HG03378 (cell line): Measurements from ENCODE around the gene EHD4.

ENCODE experiments used
- ATAC-seq: cut with Tn5 transposase; IDR thresholded peaks from one replicate; pipeline ENCODE4 v1.9.1; 2021; ENCODE audit warnings: mild to moderate bottlenecking, moderate library complexity; ENCODE audit not compliant: unreplicated experiment

The EHD4 gene

DNA sequence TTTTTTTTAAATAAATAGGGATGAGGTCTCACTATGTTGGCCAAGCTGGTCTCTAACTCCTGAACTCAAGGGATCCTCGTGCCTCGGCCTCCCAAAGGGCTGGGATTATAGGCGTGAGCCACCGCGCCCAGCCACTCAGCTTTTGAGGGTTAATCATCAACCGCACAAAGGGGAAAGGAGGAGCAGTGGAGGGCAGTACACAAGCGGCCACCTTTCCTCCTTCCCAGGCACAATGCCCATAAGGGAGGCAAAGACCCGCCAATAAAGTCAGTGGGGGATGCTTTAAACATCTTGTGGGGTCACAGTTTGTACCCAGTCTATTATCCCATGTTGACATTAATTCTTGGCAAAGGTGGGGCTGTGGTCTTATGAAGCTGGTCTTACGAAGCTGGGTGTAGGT lies 32.4 kb downstream of the EHD4 start:
- no peak for ATAC-seq

- no peak for ATAC-seq
These were observed 34.8 kb downstream of the EHD4 start for GRCh38 chr15:41937568-41937923.

DNA sequence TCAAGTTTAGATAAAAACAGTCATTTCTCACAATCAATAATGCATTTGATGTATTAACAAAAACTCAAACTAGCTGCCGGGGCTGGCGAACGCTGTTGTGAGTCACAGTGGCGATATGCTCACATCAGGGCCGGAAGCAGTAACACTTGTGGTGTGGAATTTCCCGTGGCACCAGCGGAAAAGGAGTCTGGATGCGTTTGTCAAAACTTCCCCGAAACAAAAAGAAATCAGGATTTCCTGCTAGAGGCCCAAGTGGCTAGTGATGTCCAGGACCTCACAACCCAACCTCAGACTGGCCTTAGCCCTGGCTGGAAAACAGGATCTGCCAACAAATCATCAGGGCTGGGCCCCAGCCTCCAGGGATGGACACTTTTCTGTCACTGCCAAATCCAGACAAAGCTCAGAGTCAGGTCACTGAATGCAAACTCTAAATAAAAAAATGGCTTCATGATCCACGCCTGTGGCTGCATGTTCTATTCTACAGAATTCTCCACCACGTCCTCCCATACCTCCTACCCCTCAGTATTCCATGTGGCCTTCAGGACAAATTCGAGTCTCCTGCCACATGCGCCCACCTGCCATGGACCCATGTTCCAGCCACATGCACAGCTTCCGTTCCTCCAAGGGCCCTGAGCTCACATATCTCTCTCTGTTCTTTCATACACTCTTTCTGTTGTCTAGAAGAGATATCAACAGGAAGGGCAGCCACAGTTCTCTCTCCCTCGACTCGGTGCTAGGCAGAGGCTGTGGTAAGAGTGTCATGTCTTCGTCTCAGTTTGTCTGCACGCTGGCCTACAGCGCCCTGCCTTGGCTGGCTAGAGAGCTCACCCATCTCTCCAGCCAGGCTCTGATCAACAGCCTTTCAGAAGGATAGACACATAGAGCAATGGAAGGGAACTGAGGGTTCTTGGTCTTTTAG lies 35.4 kb downstream of the EHD4 start:
- ATAC-seq: no peak

GRCh38 chr15:41936155-41936554 lies 36.2 kb downstream of the EHD4 start:
- no peak for ATAC-seq

- no peak for ATAC-seq
These were observed 36.8 kb downstream of the EHD4 start for GRCh38 chr15:41935566-41936020.

DNA sequence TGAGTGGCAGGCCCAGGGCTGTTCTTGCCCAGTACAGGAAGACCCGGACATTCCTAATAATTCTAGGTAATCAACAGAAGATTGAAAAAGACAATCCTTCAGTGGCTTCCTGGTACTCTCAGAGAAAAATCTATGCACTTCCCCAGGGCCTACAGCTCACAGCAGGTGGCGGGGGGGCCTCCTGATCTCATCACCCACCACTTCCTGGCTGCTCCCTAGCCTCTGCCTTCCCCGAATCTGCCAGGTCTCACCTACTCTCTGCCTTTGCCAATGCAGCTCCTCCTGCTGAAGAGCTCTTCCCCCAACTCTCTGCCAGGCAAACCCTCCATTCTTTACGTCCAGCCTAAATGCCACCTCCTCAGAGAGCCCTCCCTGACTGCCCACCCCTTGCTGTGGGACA lies 37.5 kb downstream of the EHD4 start:
- no peak for ATAC-seq

GRCh38 chr15:41933771-41934170 lies 38.6 kb downstream of the EHD4 start:
- no peak for ATAC-seq

DNA sequence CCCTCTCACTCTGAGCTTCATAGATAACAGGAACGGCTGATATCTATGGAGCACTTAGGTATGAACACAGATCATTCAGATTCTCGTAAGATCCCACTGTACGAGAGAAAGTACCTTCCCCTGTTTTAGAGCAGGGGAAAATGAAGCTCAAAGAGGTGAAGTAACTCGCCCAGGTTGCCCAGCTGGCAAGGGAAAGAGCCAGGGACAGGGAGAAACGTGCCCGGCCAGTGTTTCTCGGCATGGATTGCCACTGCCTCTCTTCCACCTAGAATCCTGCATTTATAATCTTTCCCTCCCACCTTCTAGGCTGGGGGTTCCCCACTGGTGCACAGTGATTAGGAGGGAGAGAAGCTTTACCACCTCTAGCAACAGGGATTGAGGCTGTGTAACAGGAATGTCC lies 39.0 kb downstream of the EHD4 start:
- no peak for ATAC-seq

GRCh38 chr15:41932511-41933289 lies 39.7 kb downstream of the EHD4 start:
- ATAC-seq: no peak

DNA sequence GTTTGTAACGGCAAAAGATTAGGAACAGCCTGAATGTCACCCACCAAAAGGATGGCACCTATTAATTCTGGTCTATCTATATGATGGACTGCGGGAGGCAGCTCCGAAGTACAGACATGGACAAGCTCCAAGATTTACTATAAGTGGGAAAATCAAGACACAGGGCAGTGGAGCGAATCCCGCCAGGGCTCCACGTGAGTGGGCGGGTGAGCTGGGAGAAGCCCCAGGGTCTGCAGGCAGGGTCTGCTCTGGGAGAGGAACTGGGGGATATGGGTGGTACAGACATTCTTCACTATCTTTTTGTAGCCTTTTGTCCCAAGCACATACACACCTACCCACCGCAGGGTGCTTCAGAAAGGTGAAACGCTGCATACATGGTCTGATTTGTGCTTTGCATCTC lies 40.3 kb downstream of the EHD4 start:
- no peak for ATAC-seq

- no peak for ATAC-seq
These were observed 41.5 kb downstream of the EHD4 start for GRCh38 chr15:41930867-41931222.

- ATAC-seq: no peak
These were observed 42.0 kb downstream of the EHD4 start for GRCh38 chr15:41930221-41930866.

DNA sequence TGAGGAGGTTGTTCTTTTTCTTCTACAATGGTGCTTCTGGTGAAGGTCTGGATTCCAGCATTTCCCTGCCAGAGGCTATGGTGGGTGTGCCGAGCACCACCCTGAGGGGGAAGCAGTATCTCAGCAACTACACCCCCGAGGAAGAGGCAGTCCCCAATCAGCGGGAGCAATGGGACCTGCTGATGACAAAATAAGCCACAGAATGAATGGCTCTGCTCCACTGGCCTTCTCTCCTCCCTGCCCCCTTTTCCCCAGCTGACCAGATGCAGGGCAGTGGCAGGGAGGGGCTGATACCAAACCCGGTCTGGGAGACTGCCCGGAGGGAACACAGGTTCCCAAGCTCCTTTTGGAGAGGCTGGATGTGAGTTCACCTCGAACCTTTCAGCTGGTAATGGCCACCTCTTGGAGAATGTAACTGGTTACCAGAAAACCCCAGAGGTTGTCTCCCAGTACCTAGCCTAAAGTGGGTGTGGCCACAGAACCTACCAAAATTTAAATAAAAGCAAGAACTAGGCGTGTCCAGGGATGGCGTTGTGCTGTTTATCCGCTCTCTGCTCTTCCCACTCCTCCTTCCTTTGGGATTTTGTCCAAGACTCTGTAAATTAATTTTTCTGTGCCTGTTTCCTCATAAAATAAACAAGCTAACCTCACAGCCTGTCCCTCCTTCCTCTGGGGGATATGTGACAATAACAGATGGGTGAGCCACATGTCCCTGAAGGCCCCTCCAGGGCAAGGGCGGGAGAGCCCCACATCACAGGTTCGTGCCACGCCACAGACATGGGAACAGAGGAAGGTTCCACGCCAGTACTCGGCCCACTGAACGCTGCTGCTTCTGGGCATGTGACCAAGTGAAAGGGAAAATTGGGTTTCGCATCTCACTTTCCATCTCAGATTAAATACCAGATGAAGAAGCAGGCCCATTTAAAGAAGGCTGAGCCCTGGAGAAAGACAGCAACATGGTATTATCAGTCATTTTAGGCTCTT lies 43.4 kb downstream of the EHD4 start:
- ATAC-seq: peak; percentile 54

DNA sequence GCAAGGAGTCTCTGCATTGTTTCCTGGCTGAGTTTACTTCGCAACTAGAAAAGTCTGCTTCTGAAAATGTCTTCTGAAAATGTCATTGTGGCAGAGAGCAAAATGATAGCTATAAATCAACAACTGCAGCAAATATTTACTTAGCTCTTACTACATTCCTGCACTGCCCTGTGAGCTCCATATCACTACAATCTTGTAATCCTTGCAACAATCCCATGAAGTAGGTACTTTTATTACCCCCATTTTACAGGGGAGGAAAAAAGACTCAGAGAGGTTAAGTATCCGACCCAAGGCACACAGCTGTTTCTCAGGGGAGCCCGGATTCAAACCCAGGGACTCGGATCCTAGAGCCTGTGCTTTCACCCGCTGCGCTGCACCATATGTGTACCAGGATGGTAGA lies 44.3 kb downstream of the EHD4 start:
- no peak for ATAC-seq

DNA sequence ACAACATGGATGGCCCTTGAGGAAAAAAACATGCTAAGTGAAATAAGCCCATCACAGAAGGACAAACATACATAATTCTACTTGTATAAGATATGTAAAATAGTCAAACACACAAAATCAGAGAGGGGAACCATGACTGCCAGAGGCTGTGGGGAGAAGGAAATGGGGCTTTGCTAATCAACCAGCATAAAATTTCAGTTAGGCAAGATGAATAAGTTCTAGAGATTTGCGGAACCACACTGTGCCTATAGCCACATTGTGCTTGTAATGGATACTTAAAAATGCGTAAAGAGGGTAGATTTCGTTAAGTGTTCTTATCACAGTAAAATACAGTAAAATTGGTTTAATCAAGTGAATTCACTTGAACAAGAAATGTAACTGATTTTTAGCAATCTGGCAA lies 44.8 kb downstream of the EHD4 start:
- ATAC-seq: no peak

DNA sequence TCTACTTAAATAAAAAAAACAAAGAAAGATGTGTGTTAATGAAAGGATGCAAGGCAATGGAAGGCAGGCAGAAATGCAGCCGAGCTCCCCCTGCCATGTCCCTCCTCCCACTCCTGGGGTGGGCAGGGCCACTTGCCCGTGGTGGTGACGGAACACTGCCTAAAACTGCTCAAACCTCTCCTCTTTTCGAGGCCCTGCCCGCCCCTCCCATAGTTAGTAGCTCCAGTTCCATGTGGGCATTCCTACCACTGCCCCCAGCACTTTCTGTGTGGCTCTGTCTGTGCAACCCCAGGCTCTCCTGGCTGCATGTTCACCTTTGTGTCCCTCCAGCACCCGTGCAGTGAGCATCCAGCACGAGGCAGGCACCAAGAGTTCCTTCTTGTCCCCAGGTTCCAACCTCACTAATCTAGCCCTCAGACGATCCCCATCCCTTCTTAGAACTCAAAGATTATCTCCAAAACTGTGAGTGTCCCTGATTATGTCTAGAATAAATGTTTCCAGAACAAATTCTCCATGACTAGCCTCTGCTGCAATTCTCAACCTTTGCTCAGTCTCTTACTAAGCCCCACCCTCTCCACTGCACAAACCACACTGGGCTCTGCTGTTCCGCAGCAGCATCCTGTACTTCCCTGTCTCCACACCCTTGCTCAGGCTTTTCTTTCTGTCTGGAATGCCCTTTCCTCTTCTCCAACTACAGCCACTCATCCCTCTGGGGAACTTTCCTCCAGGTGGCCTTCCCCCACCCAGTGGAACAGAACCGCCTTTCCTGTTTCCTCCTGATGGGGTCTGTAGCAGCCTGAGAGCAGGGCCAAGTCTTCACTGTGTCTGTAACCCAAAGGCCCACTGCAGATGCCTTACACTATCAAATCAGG lies 45.9 kb downstream of the EHD4 start:
- ATAC-seq: no peak

DNA sequence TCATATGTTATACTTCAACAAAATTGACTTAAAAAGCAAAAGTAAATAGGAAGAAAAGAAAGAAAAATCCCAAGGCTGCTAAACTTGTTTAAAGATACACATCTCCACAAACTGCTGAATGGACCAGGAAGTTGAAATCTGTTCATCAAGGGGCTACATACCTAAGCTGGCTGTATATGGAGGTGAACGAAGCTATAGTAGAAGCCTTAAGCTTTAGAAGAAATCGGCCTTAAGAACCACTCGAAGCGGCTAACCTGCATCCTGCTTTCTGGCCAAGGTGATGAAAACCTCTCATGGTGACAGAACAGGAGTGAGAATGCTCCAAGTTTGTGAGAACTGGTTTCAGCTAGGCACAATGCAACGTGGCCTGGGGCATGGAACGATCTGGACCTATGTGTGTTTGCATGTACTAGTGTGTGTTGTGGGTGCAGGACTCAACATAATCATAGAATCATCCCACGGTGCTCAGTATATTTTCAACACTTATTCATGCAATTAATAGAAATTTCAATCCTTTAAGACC lies 47.2 kb downstream of the EHD4 start:
- ATAC-seq: no peak

- no peak for ATAC-seq
These were observed 48.9 kb downstream of the EHD4 start for GRCh38 chr15:41923401-41923997.

GRCh38 chr15:41922353-41922752 lies 50.0 kb downstream of the EHD4 start:
- ATAC-seq: no peak
